ENCODE measurements around the gene HS6ST1.

- TF ChIP-seq, protein P1, sequence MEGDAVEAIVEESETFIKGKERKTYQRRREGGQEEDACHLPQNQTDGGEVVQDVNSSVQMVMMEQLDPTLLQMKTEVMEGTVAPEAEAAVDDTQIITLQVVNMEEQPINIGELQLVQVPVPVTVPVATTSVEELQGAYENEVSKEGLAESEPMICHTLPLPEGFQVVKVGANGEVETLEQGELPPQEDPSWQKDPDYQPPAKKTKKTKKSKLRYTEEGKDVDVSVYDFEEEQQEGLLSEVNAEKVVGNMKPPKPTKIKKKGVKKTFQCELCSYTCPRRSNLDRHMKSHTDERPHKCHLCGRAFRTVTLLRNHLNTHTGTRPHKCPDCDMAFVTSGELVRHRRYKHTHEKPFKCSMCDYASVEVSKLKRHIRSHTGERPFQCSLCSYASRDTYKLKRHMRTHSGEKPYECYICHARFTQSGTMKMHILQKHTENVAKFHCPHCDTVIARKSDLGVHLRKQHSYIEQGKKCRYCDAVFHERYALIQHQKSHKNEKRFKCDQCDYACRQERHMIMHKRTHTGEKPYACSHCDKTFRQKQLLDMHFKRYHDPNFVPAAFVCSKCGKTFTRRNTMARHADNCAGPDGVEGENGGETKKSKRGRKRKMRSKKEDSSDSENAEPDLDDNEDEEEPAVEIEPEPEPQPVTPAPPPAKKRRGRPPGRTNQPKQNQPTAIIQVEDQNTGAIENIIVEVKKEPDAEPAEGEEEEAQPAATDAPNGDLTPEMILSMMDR (IDR thresholded peaks at IDR 0.05 in 4 of 5, conservative IDR thresholded peaks at IDR 0.05 in 1 of 5): peak; percentile 80 to 99 (median 94)
- peak; percentile 42 to 60 for TF ChIP-seq POLR2A (IDR thresholded peaks at IDR 0.05)
Observed at GRCh38 chr2:128321784-128322714, 3.4 kb upstream of the HS6ST1 start.
